ENCODE measurements around the gene CCDC127.

The CCDC127 gene

GRCh38 chr5:188488-189481 is 29.2 kb downstream of the CCDC127 start:
- peak; percentile 12 for FAIRE-seq

GRCh38 chr5:187617-188451 is 30.1 kb downstream of the CCDC127 start:
- FAIRE-seq: no peak

- FAIRE-seq: no peak
These were observed 30.9 kb downstream of the CCDC127 start for GRCh38 chr5:187042-187431.

GRCh38 chr5:186091-187041 is 31.6 kb downstream of the CCDC127 start:
- FAIRE-seq: no peak

- no peak for FAIRE-seq
These were observed 32.6 kb downstream of the CCDC127 start for GRCh38 chr5:185095-186070.

GRCh38 chr5:184471-184870 is 33.5 kb downstream of the CCDC127 start:
- no peak for FAIRE-seq

GRCh38 chr5:182126-182525 is 35.8 kb downstream of the CCDC127 start:
- FAIRE-seq: no peak

GRCh38 chr5:181566-181965 is 36.4 kb downstream of the CCDC127 start:
- no peak for FAIRE-seq

GRCh38 chr5:181160-181559 is 36.8 kb downstream of the CCDC127 start:
- FAIRE-seq: no peak

- no peak for FAIRE-seq
These were observed 37.6 kb downstream of the CCDC127 start for GRCh38 chr5:180286-180918.

GRCh38 chr5:179401-179800 is 38.6 kb downstream of the CCDC127 start:
- FAIRE-seq: no peak

GRCh38 chr5:178110-178509 is 39.8 kb downstream of the CCDC127 start:
- FAIRE-seq: no peak

GRCh38 chr5:176296-176823 is 41.6 kb downstream of the CCDC127 start:
- no peak for FAIRE-seq

GRCh38 chr5:174876-175465 is 43.0 kb downstream of the CCDC127 start:
- FAIRE-seq: no peak

GRCh38 chr5:174291-174600 is 43.7 kb downstream of the CCDC127 start:
- FAIRE-seq: no peak

GRCh38 chr5:173392-174290 is 44.3 kb downstream of the CCDC127 start:
- no peak for FAIRE-seq

GRCh38 chr5:172841-173251 is 45.1 kb downstream of the CCDC127 start:
- FAIRE-seq: no peak

- no peak for FAIRE-seq
These were observed 45.5 kb downstream of the CCDC127 start for GRCh38 chr5:172421-172820.

GRCh38 chr5:171801-172331 is 46.1 kb downstream of the CCDC127 start:
- FAIRE-seq: no peak

Measured in endometrium (tissue), 2 donors.